Measurements from ENCODE around the gene GOLT1B.

Gene GOLT1B

DNA sequence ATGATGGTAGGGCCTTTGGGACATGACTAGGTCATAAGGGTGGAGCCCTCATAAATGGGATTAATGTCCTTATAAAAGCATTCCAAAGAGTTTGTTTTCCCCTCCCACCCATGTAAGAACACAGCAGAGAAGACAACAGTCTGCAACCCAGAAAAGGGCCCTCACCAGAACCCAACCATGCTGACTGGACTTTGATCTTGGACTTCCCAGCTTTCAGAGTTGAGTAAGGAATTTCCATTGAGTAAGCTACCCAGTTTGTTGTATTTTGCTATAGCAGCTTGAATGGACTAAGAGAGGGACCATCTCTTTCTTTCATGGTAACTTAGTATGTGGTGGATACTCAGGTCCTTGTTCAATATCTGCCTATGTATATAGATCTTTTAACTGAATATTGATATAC, 21.6 kb downstream of the GOLT1B start:
- DNase-seq (ENCODE audit: low read depth in 2 of 2), result no peak

DNA sequence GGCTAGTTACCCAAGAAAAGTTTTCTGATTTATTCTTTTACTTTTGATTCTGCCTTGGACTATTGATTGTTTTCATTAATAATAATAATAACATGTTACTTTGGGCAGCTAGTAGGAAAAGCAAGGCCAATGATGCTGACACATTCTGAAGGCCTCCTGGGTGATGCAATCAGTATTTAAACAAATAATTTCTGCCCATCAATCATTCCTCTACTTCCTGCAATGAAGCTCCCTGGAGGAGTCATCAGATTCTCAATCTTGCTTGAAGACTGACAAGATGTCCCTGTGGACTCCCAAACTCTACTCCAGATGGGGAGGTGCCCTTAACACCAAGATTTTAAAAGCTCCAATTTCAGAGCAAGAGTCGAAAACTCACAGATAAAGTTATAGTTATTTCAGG, 24.5 kb downstream of the GOLT1B start, which contains the start of gene SPX:
TSS of gene SPX (plus strand) at position 244 of the 400 bp plus-strand sequence. CDS start 177 bp downstream, outside the sequence.
- no peak for DNase-seq (ENCODE audit: low read depth in 2 of 2)

DNA sequence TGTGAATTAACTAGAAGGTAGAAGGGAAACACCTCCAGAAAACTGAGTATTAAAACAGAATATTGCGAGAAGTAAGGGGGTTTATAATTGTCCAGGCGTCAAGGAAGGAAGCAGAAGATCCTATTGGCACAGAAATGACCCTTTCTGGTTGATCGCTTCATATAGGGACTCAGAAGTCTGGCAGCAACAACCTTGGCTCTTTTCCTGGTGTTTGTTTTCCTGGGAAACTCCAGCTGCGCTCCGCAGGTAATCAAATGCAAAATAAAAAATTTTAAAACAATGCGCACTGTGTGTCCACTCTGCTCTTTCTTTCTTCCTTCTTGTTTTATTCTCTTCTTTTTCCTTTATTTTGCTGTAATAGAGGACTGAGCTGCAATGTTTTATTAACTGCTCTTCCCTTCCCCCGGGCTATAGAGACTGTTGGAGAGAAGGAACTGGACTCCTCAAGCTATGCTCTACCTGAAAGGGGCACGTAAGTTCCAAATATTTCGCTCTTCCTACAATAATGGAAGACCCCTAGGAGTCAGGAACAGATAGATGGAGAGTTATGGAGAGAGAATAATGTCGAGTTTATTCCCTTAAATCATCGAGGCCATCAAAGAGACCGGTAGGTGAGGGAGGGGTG, 25.2 kb downstream of the GOLT1B start:
- DNase-seq (ENCODE audit: low read depth in 2 of 2), result no peak

DNA sequence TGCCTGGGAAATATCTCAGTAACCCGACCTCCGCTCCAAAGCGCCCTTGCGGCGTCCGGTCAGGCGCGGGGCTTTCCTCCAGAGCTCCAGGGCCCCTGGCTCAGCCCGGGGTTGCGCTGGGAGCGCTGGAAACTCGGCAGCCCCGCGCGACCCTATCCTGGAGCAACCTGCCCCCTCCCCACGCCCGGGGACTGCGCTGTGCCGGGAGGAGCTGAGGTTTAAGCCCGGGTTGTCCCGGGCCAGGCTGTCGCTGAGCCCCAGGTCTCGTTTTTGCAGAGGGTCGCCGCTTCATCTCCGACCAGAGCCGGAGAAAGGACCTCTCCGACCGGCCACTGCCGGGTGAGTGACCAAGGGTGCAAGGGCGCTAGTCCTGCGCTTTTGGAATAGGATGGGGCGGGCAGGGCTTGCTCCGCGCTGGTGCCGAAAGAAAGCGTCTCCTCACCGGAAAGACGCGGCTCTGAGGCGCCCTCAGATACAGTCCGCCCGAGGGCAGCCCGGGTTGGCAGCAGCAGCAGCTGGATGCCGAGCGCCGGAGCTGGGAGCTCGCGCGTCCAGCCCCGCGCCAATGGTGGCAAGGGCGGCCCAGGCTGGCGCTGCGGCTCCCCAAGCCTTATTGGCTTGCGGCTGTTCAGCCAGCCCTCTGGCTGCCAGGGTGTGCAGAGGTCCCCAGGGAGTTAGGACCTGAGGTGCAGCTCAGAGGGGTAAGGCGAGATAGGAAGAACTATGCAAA, 26.0 kb downstream of the GOLT1B start:
- DNase-seq (ENCODE audit: low read depth in 2 of 2), result peak in 1 of 2 donors; percentile 23

DNA sequence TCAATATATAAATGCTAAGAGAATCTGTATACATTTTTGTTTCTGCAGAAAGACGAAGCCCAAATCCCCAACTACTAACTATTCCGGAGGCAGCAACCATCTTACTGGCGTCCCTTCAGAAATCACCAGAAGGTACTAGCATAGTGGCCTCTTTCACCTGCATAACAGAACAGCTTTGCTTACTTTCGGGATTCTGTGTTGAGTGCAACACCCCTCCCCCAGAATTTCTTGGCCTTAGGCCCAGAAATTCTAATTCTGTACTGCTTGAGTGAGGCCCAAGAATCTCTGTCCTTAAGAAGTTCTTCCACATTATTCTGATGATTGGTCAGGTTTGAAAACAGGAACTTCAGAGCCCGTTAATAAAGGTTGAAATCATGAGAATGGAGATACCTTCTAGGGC, 27.4 kb downstream of the GOLT1B start:
- no peak for DNase-seq (ENCODE audit: low read depth in 2 of 2)

DNA sequence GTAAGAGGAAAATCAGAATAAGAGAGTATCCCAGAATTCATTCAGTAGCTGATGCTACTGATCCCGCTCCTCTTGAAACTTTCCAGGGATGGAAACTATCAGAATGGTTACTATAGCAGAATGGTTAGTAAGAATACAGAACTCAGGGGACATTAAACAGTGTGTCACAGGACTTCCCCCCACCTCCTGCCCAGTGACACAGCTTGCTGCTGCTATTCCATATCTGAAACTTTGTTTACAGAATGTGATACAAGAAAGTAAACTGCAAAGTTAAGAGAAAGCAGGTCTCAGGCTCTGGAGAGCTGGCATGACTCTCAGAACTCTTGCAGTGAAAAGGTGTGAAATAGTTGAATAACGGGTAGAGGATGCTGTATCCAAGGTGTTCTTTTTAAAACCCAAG, 27.9 kb downstream of the GOLT1B start:
- DNase-seq (ENCODE audit: low read depth in 2 of 2), result no peak

DNA sequence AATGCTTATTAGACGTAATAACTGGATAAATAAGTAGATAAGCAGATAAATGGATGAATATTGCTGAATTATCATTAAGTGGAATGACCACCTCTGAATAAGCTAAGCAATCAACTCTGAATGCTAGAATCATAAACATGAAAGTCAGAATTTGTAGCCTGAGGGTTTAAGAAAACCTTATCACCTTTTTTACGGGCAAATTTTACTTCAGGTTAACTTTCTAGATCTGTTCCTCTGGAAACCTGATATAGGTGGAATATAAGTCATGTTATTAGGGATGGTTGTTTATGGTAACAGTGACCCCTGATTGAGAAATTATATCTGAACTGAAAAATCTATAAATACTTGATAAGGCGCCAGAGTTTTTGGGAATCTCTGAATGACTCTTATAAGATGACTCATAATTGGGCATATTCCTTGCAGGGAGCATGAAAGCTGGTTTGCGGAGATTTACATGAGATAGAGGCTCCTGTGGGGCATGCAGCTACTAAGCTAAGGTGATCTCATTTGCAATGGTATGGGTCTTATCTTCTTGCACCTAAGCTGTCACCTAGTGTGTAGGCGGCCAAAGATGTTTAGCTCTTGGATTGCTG, 36.6 kb downstream of the GOLT1B start:
- DNase-seq (ENCODE audit: low read depth in 2 of 2), result no peak

DNA sequence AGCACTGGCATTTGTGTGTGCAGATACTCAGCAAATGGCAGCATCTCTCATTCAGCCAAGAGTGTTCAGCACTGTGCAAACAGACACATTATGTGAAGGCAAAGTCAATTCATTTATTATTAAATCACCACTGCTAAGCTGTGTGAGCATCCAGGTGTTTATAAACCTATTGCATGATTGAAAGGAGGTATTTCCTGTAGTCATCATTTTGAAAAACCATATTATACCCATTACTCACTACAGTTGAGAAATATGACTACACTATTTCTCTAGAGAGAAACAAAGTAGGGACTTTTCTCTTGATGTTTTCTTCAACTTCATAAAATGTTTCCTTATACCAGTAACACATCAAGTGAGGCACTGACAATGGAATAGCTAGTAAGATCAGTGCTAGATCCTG, 38.2 kb downstream of the GOLT1B start:
- DNase-seq (ENCODE audit: low read depth in 2 of 2), result no peak

DNA sequence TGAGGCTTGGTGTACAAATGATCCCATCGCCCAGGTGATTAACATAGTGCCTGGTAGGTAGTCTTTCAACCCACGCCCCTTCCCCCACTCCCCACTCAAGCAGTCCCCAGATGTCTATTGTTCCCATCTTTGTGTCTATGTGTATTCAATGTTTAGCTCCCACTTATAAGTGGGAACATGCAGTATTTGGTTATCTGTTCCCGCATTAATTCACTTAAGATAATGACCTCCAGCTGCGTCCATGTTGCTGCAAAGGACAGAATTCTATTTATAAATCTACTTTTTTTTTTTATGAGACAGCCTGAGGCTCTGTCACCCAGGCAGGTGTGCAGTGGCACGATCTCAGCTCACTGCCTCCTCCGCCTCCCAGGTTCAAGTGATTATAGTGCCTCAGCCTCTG, 40.2 kb downstream of the GOLT1B start:
- DNase-seq (ENCODE audit: low read depth in 2 of 2), result no peak

DNA sequence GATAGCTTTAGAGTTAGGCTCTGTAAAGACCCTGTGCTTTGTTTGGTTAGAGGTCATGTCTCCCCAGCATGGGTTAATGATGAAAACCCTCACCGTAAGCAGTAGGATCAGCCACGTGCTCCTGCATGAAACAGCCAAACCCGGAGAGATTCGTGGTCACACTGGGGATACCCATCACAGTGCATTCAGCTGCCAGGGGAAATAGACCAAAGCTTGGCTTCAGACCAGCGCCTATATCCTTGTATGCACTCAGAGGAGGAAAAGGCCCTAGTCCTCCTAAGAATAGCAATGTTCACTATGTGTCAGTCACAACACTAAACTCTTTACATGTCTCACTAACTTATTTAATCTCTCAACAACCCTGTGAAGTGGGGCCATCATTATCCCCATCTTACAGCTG, 40.8 kb downstream of the GOLT1B start:
- no peak for DNase-seq (ENCODE audit: low read depth in 2 of 2)

DNA sequence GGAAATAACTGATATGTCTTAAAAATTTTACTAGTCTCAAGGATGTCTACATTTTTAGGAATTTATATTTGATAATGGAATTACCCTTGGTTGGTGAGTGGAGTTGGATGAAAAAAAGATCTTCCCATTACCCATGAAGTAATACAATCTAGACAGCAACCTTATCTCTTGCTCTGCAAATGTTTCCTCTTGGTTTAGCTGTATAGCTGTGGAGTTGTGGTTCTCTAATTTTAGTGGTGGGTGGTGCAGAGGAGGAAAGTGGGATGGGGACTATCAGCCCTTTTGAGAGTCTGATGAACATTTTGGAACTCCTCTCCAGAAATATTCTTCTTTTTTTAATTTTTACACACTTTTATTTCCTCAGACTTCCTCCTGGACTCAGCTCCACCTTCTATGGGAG, 41.6 kb downstream of the GOLT1B start:
- no peak for DNase-seq (ENCODE audit: low read depth in 2 of 2)

DNA sequence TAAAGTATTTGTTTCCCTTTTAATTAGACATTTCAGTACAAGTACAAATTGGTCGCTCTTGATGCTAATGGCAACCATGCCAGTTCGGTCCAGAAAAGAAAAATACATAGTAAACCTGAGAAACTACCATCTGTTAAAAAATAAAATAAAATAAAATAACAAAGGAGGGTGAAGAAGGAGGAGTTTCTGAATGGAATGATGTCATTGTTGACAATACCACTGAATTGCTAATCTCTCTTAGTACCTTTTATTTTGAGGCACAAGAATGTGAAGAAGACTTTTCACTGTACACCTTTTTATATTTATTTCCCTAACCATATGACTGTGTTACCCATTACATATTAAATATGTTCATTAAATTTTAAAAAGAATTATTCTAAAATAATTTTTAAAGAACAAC, 44.0 kb downstream of the GOLT1B start:
- no peak for DNase-seq (ENCODE audit: low read depth in 2 of 2)

DNA sequence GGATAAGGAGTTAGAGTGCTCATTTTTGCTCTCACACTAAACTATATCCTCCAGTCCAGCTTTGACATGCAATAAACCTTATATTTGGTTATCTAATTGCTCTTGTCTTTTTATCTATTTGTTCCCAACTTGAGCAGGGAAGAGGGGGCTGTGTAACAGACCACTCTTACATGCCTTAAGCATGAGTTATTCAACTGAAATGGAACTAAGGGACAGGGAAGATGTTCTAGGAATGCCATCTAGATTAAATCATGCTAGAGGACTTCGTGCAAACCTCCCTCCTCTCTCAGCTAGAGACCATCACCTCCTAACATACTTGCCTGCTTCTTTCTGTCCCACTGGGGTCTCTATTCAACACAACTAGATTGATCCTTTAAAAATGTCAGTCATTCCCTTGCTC, 45.1 kb downstream of the GOLT1B start:
- no peak for DNase-seq (ENCODE audit: low read depth in 2 of 2)

DNA sequence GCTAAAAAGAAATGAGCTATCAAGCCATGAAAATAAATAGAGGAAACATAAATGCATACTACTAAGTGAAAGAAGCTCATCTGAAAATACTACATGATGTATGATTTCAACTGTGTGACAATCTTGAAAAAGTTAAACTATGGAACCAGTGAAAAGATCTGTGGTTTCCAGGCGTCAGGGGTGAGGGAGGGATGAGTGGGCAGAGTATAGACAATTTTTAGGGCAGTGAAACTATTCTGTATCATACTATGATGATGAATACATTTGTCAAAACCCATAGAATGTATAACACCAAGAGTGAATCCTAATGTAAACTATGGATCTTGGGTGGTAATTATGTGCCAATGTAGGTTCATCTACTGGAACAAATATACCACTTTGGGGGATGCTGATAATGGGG, 45.8 kb downstream of the GOLT1B start:
- no peak for DNase-seq (ENCODE audit: low read depth in 2 of 2)

DNA sequence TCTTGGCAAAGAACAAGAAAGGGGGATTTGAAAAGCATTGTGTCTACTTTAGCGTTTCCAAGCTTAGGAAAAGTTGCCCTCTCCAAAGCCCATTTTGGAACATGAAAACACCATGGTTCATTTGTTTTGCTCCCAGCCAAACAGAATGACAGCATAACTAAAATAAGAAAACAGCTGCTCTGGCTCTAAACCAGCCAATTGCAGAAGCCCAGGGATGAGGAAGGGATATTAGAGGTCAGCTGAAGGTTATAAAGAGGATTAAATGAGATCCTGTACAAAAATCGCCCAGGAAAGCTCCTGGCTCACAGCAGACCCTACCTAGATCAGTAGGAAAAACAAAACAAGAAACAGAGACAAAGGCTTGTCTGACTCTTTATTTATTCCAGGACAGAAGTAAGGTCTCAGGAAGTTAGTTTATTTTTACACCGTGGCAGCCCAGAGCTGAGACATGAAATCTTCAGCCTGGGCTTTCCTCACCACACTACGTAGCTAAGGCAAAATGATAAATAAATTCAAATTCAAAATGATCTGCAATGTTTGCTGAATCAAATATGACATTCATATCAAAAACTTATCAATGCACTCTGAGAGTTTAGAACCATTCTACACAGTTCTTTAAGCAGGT, 50.4 kb downstream of the GOLT1B start:
- no peak for DNase-seq (ENCODE audit: low read depth in 2 of 2)

DNA sequence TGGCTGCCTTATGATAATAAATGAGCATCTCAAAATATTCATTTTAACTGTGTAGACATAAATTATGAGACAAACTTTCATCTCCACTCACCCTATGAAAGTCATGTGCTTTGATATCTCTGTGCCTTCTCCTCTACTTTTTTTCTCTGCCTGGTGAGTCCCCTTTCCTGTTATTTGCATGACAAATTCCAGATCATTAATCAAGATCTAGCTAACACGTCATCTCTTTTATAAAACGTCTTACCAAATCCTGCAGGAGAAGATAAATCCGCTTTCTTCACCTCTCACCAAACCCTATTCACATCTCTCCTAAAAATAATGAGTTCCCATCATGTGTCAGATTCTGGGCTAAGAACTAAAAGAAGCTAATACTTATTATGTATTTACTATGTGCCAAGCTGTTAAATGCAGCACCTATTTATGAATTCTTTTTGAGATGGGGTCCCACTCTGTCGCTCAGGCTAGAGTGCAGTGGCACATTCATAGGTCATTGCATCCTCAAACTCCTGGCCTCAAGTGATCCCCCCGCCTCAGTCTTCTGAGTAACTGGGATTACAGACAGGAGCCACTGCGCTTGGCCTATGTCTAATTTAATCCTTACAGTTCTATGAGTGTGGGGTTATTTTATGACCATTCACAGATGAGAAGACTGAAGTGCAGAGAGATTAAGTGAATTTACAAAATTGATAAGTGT, 51.2 kb downstream of the GOLT1B start:
- DNase-seq (ENCODE audit: low read depth in 2 of 2), result no peak

DNA sequence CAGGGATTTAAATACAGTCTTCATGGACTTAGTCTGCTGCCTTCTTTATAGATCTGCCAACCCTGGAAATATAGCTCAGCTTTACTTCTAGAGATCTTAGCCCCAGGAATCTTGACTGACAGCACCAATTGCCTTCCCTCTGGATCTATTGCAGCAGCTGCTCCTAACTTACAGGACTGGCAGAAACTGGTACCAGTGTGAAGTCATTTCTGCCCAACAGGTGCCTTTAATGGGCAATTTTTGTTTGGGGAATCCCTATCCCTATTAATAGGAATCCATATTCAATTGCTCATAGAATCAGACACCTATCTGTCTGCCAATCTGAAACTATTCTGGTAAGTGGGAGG, 51.7 kb downstream of the GOLT1B start:
- DNase-seq (ENCODE audit: low read depth in 2 of 2), result no peak

DNA sequence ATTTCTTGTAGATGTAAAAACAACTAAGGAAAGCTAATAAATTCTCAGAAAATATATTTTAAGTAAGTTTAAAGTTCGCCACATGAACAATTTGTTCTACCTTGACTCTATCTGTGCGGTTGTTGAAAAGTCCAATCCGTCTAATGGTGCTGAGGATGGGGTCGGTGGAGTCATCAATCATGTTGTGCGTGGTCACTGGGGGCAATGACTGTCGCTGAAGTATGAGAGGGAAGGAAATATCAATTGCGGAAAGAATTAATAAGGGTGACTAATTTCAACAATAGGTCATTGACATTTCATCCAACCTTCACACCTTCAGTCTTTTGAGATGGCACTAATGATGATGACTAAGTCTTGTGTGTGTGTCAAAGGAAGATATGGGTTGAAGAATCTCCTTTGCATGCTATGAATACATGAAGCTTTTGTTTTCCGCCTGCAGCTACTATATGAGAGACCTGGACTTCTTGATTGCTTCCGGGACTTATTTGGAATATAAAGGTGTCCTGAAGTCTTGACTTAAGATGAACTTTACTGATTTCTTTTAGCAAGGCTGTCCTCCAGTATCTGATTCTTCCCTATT, 56.6 kb downstream of the GOLT1B start:
- no peak for DNase-seq (ENCODE audit: low read depth in 2 of 2)

DNA sequence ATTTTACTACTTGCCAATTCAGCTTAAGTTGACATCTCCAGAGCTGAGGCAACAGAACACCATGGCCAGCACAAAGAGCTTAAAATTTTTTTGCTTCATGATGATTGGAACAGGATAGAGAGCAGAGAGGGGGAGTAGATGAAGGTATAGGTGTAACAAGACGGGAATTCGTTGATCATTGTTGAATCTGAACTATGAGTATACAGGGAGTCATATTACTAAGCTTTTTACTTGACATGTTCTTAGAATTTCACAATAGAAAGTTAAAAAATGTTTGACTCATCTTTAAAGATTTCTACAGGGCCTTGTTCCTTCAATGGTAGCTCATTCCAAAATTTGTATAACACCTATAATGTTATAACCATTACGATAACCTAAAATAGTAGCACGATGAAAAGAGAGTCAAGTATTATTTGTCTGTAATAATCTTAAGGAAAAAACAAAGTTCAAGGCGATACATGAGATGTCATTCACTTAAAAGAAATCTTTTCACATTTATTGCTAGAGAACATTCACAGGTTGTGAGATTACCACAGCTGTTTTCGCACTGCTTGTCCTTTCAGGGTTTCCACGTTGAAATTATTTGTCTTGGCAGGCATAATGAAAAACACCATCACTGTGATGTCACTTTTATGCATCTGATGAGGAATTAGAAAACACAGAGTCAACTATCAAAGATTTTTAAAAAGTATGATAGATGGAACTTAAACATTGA, 58.4 kb downstream of the GOLT1B start:
- DNase-seq (ENCODE audit: low read depth in 2 of 2), result no peak

DNA sequence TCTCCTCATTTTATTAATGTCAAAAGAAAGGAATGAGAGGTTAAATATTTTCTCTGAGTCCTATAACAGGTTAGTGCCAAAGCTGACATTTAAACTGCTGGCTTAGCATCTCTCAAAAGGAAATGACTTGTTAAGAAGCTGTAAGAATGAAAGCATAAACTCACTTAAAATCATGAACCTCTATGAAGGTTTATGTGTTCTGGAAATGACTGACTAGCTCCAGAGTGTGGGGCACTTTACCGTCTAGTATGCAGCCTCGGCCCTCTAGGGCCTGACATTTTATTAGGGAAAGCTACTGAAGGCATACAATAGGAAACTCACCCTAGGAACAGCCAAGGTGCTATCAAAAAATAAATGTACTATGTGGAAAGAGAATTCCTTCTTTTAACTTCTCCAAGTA, 59.6 kb downstream of the GOLT1B start:
- no peak for DNase-seq (ENCODE audit: low read depth in 2 of 2)

DNA sequence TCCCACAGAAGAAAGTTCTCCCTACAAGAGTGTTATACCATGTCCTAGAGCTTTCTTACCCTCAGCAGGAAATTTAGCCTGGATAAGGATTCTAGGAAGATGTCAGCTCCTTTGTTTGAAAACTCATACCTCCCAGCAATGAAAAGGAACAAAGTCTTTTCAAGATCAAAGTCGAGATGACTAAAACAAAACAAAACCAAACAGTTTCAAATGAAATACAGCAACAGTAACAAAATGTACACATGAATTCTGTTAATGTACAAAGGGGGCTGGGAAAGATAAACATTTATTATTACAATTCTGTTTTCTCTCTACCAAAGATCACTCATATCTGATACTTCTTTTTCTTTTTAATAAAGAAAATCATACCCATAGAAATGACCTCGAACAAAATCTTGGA, 61.3 kb downstream of the GOLT1B start:
- DNase-seq (ENCODE audit: low read depth in 2 of 2), result no peak

All from stimulated activated CD8-positive, alpha-beta memory T cell treated with anti-CD3 and anti-CD28 coated beads, Interleukin-7, amount 100 ng/mL, for 1 hour (primary cell).